Measurements from ENCODE around the gene POLD2. TPM values are rescaled to one million over a fixed set of nuclear protein-coding genes. Genes with fewer than 3 reads are reported as not detected.

POLD2 gene
- total and polyA plus RNA-seq, 2 of the 13 experiments (the other 11 are each of a cell fraction or from before 2014, with no cell fraction given): 87.6 to 95.1 TPM

DNA sequence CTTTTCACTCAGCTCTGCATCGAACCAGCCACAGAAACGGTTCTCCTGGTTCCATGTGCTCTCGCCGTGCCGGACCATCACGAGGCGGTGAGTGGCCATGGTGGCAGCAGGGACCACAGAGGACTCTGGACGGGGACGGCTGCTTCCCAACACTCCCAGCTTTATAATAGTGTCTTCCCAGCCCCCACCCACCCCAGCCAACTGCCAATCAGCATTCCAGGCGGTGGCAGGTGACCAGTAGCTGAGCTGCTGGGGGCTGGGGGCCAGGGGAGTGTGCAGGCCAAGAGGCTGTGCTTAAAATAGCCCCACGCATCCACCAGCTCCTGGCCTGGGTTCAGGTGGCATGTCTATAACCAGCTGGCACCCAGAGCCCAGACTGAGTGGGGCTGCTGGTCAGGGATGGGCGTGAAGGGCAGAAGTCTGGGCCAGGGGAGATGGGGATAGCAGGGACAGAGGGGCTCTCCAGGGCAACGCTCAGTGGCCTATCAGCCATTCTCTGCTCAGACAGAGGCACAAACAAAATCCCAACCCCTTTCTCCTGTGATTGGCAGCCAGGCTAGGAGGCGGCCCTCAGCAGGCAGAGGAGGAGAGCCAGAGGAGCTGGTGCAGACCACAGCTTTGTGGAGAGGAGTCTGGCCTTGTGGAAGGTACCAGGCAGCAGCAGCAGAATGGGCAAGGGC, 57.8 kb downstream of the POLD2 start, which contains the start of gene PGAM2 (continued):
- TF ChIP-seq KDM5B (CRISPR knock-in tag; IDR thresholded peaks at IDR 0.05; ENCODE audit: borderline replicate concordance) (peak; percentile 18; the same call in 1 of the 2 replicates), ELF3 (CRISPR knock-in tag; IDR thresholded peaks at IDR 0.05) (no peak), AGO1 (IDR thresholded peaks at IDR 0.05; ENCODE audit: low read depth, low read length, poor library complexity, severe bottlenecking) (peak; percentile 93), POLR2A (IDR thresholded peaks at IDR 0.05; ENCODE audit: insufficient read depth in 1 of 2, low read depth in 2 of 2, low read length in 2 of 2) (0 out of 4 replicates have a peak, but pooled peaks of 1 of the 2 experiments have one; percentile 47), FOSL2 (CRISPR knock-in tag; IDR thresholded peaks at IDR 0.05) (no peak), AGO2 (optimal IDR thresholded peaks at IDR 0.05; ENCODE audit: low read depth, low read length) (peak; percentile 92), MBNL3 (CRISPR knock-in tag; conservative IDR thresholded peaks at IDR 0.05) (no peak), POLR2AphosphoS5 (IDR thresholded peaks at IDR 0.05; ENCODE audit: low read depth, low read length) (no peak), SMAD9 (CRISPR knock-in tag; IDR thresholded peaks at IDR 0.05) (no peak), ATAD3A (CRISPR knock-in tag; IDR thresholded peaks at IDR 0.05) (no peak), ZSCAN9 (CRISPR knock-in tag; IDR thresholded peaks at IDR 0.05; ENCODE audit: borderline replicate concordance) (no peak), ZSCAN21 (CRISPR knock-in tag; IDR thresholded peaks at IDR 0.05; ENCODE audit: borderline replicate concordance) (peak; percentile 40; the same call in 1 of the 2 replicates), MEF2D (CRISPR knock-in tag; IDR thresholded peaks at IDR 0.05) (0 out of 2 replicates have a peak, but pooled peaks have one; percentile 20), ZNF136 (CRISPR knock-in tag; IDR thresholded peaks at IDR 0.05; ENCODE audit: low read depth) (no peak)
- TF ChIP-seq, protein P1, sequence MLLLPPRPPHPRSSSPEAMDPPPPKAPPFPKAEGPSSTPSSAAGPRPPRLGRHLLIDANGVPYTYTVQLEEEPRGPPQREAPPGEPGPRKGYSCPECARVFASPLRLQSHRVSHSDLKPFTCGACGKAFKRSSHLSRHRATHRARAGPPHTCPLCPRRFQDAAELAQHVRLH (CRISPR knock-in tag; IDR thresholded peaks at IDR 0.05; ENCODE audit: borderline replicate concordance, low read depth): no peak
- TF ChIP-seq, protein P2, sequence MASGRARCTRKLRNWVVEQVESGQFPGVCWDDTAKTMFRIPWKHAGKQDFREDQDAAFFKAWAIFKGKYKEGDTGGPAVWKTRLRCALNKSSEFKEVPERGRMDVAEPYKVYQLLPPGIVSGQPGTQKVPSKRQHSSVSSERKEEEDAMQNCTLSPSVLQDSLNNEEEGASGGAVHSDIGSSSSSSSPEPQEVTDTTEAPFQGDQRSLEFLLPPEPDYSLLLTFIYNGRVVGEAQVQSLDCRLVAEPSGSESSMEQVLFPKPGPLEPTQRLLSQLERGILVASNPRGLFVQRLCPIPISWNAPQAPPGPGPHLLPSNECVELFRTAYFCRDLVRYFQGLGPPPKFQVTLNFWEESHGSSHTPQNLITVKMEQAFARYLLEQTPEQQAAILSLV (CRISPR knock-in tag; IDR thresholded peaks at IDR 0.05; ENCODE audit: borderline replicate concordance): no peak
- TF ChIP-seq, protein P3, sequence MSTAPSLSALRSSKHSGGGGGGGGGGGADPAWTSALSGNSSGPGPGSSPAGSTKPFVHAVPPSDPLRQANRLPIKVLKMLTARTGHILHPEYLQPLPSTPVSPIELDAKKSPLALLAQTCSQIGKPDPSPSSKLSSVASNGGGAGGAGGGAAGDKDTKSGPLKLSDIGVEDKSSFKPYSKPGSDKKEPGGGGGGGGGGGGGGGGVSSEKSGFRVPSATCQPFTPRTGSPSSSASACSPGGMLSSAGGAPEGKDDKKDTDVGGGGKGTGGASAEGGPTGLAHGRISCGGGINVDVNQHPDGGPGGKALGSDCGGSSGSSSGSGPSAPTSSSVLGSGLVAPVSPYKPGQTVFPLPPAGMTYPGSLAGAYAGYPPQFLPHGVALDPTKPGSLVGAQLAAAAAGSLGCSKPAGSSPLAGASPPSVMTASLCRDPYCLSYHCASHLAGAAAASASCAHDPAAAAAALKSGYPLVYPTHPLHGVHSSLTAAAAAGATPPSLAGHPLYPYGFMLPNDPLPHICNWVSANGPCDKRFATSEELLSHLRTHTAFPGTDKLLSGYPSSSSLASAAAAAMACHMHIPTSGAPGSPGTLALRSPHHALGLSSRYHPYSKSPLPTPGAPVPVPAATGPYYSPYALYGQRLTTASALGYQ (CRISPR knock-in tag; IDR thresholded peaks at IDR 0.05): no peak
- TF ChIP-seq, protein P4, sequence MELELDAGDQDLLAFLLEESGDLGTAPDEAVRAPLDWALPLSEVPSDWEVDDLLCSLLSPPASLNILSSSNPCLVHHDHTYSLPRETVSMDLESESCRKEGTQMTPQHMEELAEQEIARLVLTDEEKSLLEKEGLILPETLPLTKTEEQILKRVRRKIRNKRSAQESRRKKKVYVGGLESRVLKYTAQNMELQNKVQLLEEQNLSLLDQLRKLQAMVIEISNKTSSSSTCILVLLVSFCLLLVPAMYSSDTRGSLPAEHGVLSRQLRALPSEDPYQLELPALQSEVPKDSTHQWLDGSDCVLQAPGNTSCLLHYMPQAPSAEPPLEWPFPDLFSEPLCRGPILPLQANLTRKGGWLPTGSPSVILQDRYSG (CRISPR knock-in tag; IDR thresholded peaks at IDR 0.05): no peak
- TF ChIP-seq, protein P5, sequence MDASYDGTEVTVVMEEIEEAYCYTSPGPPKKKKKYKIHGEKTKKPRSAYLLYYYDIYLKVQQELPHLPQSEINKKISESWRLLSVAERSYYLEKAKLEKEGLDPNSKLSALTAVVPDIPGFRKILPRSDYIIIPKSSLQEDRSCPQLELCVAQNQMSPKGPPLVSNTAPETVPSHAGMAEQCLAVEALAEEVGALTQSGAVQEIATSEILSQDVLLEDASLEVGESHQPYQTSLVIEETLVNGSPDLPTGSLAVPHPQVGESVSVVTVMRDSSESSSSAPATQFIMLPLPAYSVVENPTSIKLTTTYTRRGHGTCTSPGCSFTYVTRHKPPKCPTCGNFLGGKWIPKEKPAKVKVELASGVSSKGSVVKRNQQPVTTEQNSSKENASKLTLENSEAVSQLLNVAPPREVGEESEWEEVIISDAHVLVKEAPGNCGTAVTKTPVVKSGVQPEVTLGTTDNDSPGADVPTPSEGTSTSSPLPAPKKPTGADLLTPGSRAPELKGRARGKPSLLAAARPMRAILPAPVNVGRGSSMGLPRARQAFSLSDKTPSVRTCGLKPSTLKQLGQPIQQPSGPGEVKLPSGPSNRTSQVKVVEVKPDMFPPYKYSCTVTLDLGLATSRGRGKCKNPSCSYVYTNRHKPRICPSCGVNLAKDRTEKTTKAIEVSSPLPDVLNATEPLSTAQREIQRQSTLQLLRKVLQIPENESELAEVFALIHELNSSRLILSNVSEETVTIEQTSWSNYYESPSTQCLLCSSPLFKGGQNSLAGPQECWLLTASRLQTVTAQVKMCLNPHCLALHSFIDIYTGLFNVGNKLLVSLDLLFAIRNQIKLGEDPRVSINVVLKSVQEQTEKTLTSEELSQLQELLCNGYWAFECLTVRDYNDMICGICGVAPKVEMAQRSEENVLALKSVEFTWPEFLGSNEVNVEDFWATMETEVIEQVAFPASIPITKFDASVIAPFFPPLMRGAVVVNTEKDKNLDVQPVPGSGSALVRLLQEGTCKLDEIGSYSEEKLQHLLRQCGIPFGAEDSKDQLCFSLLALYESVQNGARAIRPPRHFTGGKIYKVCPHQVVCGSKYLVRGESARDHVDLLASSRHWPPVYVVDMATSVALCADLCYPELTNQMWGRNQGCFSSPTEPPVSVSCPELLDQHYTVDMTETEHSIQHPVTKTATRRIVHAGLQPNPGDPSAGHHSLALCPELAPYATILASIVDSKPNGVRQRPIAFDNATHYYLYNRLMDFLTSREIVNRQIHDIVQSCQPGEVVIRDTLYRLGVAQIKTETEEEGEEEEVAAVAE (CRISPR knock-in tag; IDR thresholded peaks at IDR 0.05; ENCODE audit: borderline replicate concordance): no peak
